ENCODE data around the gene MAP2K2.
A peak's percentile ranks its signal among the peaks of the same experiment; 100 is the strongest.

Gene MAP2K2

DNA sequence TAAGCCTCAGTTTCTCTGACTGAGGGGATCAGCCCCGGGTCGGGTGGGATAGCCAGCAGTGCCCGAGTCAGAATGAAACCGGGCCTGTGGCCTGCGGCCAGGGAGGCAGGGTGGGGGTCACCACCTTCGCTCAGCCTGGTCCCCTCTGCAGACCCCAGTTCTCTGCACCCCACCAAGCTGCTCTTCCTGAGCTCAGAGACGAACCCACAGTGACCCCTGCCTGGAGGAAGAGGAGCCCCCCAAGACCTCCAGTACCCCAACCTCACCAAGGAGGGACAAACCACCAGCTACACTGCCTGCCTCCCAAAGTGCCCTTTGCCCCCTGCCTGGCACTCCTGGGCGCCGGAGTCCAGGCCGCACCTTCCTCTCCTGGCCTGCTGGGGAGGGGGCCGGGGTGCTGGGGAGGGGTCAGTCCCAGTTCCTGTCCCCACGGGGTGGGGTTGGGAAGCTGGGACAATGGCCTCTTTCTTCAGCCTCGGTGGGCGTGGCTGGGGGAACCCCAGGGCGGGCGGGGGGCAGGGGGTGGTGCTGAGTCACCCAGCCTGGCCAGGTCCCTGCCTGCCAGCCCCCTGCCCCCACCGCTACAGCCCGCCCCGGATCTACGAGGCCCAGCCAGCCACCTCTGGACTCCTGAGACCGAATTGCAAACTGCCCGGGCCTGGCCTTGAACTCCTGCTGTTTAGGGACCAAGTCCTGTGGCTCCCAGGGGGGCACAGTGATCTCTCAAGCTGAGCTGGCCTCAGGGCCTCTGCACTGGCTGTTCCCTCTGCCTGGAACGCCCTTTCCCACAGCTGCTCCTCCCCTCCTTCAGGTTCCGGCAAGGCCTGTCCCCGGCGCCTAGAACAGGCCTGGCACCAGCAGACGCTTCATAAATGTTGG lies 71.6 kb downstream of the MAP2K2 start:
- Histone ChIP-seq H3K27ac (peak overlapping the region; percentile 50 to 78), H3K4me3 (peak overlapping the region; percentile 54)
- TF ChIP-seq, protein P1, sequence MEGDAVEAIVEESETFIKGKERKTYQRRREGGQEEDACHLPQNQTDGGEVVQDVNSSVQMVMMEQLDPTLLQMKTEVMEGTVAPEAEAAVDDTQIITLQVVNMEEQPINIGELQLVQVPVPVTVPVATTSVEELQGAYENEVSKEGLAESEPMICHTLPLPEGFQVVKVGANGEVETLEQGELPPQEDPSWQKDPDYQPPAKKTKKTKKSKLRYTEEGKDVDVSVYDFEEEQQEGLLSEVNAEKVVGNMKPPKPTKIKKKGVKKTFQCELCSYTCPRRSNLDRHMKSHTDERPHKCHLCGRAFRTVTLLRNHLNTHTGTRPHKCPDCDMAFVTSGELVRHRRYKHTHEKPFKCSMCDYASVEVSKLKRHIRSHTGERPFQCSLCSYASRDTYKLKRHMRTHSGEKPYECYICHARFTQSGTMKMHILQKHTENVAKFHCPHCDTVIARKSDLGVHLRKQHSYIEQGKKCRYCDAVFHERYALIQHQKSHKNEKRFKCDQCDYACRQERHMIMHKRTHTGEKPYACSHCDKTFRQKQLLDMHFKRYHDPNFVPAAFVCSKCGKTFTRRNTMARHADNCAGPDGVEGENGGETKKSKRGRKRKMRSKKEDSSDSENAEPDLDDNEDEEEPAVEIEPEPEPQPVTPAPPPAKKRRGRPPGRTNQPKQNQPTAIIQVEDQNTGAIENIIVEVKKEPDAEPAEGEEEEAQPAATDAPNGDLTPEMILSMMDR (IDR thresholded peaks at IDR 0.05), result no peak
- no peak for DNase-seq (ENCODE audit: low spot score)

DNA sequence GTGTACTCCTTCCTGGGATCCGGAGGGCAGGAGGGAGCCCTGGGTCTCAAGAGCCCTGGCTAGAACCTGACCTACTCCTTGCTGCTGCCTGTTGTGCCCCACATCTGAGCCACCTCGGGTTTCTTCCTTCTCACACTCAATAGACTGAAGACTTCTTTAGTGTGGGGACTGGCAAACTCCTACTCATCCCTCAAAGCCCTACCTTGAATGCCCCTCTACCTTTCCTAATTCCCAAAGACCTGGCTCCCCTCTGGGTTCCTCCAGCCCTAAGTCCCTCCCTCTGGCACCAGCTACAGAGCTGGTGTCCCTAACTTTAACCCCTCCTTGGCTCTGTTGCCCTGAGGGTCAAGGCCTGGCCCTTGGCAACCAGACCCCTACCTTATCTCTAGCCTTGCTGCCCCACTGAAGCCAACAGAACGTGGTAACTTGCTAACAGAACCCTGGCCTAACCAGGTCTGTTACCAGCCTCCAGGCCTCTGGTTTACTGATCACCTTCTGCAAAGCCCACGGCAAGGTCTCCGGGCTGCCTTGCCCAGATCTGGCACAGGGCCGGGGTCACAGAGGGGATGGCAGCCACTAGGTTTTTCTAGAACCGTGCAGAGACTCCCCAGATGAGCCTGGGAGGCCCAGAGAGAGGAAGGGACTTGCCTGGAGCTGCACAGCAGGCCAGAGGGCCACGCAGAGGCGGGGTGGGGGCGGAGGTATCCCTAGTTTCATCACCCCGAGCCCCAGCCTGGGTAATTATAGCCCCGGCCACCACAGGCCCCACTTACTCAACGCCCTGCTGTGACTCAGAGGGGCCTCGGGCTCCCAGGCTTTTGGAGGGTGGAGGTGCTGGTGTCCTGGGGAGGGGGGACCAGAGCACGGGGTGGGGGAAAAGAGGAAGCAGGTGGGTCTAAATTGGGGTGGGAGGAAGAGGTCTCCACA lies 72.5 kb downstream of the MAP2K2 start:
- peak overlapping the region; percentile 50 to 78 for H3K27ac ChIP-seq
- no peak for DNase-seq (ENCODE audit: low spot score)
- peak overlapping the region; percentile 54 for H3K4me3 ChIP-seq

DNA sequence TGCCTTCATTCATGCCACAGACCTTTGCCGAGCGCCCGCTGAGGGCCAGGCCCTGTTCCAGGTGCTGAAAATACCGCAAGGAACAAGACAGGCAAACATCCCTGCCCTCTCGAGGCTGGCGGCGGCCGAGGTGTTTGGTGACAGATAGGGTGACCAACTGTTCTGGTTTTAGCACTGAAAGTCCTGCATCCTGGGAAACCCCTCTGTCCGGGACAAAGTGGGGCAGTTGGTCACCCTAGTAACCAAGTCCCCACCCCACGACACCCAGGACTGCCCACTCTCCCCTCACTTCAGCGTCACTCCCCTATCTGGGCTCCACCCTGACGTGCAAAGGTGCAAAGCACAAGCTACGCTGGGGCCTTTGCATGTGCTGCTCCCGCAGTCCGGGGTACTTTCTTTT lies 74.5 kb downstream of the MAP2K2 start:
- Histone ChIP-seq H3K4me3 (no peak overlapping the region), H3K27ac (no peak overlapping the region)
- TF ChIP-seq, protein P1 (IDR thresholded peaks at IDR 0.05), result no peak
- no peak for DNase-seq (ENCODE audit: low spot score)

More for the DNA sequence above, 72.5 kb downstream of the MAP2K2 start:
- TF ChIP-seq, protein P1 (IDR thresholded peaks at IDR 0.05), result no peak

DNA sequence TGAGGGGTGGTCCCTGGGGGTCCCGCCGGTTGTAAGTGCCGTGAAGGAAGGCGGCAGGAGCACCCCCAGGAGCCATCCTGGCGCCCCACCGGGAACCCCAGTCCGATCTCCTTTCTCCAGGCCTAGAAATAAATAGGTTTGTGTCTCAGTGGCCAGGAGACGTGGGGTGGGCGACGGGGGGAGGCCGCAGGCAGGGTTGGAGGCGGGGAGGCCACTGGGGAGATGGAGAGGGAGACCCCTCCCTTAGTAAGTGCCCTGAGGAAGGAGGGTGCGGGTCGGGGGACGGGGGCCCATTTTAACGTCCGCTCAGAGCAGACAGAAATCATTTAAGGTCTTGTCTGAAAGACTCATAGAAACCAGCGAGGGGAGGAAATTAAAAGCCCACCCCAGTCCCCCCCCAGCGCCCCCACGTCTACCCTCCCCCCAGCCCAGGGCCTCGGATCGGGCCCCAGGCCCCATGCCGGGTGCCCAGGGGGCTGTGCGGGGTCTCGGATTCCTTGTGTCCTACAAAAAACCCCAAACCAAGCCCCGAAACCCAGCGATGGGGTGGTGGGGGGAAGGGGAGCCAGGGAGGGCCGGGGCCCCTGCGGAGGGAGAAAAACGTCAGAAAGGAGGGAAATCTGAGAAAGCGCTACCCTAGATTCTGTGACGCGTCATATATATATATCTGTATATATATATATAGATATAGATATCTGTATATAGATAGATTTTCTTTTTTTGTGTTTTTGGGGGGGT lies 76.8 kb downstream of the MAP2K2 start:
- TF ChIP-seq, protein P1 (IDR thresholded peaks at IDR 0.05), result no peak
- no peak overlapping the region for H3K4me3 ChIP-seq
- no peak for DNase-seq (ENCODE audit: low spot score)
- H3K27ac ChIP-seq, result no peak overlapping the region

DNA sequence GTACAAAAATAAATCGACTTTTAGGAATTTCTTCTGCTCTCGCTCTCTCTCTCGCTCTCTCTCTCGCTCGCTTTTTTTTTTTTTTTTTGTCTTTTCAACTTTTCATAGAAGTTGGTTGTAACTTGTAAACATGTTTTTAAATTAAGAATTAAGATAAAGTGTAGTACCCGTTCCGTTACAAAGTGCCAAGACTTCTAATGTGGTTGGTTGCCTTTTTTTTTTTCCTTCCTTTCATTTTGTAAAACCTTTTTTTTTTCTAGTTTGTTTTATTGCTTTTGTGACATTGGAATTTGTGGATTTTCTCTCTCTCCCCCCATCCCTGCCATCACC lies 77.6 kb downstream of the MAP2K2 start:
- TF ChIP-seq, protein P1 (IDR thresholded peaks at IDR 0.05), result no peak
- H3K4me3 ChIP-seq, result no peak overlapping the region
- no peak for DNase-seq (ENCODE audit: low spot score)
- H3K27ac ChIP-seq, result no peak overlapping the region

DNA sequence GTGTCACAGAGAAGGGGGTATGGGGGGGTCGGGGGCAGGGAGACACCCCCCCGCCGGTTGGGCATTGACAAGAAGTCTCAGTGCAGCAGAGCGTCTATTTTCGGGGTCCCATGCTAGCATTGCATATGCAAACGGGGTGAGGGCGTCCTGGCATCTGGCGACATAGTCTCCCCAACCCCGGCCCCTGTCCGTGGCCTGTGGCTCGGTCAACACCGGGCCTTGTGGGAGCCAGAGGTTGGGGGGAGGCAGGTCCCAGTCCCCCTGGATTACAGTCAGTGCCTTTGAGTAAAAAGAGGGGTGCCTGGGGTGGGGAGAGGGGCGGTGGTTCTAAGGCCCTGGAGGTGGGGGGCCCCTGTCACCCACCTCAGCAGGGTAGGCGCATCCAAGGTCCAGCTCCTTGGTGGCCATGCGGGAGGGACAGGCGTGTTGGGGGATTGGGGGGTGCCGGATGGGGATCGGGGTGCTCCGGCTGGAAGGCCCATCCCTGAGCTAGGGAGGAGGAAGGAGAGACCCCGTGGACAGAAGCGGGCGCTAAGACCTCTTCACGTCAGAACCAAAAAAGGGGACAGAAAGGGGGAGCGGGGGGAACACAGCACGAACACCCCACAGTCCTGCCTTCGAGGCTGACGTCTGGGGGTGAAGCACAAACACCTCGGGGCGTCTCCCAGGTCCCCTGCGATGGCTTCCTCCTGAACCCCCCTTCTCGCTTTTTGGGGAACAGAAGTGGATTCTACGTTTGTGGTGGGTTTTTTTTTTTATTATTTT lies 78.1 kb downstream of the MAP2K2 start:
- Histone ChIP-seq H3K4me3 (no peak overlapping the region), H3K27ac (no peak overlapping the region)
- DNase-seq (ENCODE audit: low spot score), result no peak
- TF ChIP-seq, protein P1 (IDR thresholded peaks at IDR 0.05), result no peak

Measured in coronary artery (tissue), 2 donors.